Lower lobe of right lung (tissue), 2 donors: ENCODE data around the gene SMARCA4. TPM values are rescaled to one million over a fixed set of nuclear protein-coding genes. Genes with fewer than 3 reads are reported as not detected.

Experiments used
- ATAC-seq, 2 donors: fragments of 200-7000 bp; cut with Tn5 transposase; one replicate each; pipeline ENCODE4 v1.9.1; 2020 to 2022; ENCODE audit warnings: mild to moderate bottlenecking in 2 of 2, moderate library complexity in 2 of 2
- DNase-seq: peaks from one replicate; pipeline ENCODE4 v3.0.0-alpha.2; 2020
- H3K27ac ChIP-seq: fragments of 200-600 bp; one replicate; pipeline ENCODE4 v1.8.0; 2022
- H3K27me3 ChIP-seq: fragments of 200-600 bp; one replicate; pipeline ENCODE4 v1.8.0; 2022; ENCODE audit warnings: low read depth
- H3K36me3 ChIP-seq: fragments of 200-600 bp; one replicate; pipeline ENCODE4 v1.8.0; 2022; ENCODE audit warnings: mild to moderate bottlenecking
- H3K4me1 ChIP-seq: fragments of 200-600 bp; one replicate; pipeline ENCODE4 v1.8.0; 2022
- H3K4me3 ChIP-seq: fragments of 200-600 bp; one replicate; pipeline ENCODE4 v1.8.0; 2022; ENCODE audit warnings: mild to moderate bottlenecking
- H3K9me3 ChIP-seq: fragments of 200-600 bp; one replicate; pipeline ENCODE4 v1.8.0; 2022
- CTCF ChIP-seq: fragments of 200-600 bp; IDR thresholded peaks from one replicate; pipeline ENCODE4 v1.8.0; 2022; ENCODE audit warnings: antibody characterized with exemption, mild to moderate bottlenecking
- intact Hi-C: fragments of 100-400 bp; cut with DNase I; formaldehyde crosslinking; loops from one replicate; pipeline ENCODE4 v1.11.0; 2022
- total RNA-seq: library from RNA; stranded (reverse); fragmentation: NEBNext Ultra II Directional; extraction: Animal tissue kit (Norgen Biotek cat#: 25700); gene quantifications from one replicate; pipeline ENCODE4 v1.2.1, GENCODE V29; 2021
- donor health status: DM: no; HTN: yes; CAD: no; lungs with severe emphysema.

The SMARCA4 gene
- total RNA-seq, 1 donor from 2014 or later = 85.0 TPM

DNA sequence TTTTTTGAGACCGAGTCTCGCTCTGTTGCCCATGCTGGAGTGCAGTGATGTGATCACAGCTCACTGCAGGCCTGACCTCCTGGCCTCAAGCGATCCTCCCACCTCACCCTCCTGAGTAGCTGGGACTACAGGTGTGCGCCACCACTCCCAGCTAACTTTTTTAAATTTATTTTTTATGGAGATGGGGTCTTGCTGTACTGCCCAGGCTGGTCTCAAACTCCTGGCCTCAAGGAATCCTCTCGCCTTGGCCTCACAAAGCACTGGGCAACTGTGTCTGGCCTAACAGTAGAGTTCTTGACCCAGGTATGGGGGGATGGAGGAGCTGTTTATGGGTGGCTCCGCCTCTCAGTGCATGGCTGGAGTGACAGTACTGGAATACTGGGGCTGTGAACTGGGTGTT, 59.6 kb downstream of the SMARCA4 start:
- no peak for DNase-seq
- Histone ChIP-seq H3K4me3 (no peak overlapping the region), H3K36me3 (peaks cover 99% of the 10 kb centered on the region), H3K27me3 (no peaks in the 10 kb centered on the region), H3K4me1 (no peaks in the 10 kb centered on the region), H3K27ac (no peak overlapping the region), H3K9me3 (no peaks in the 10 kb centered on the region)
- ATAC-seq = no peak
- TF ChIP-seq CTCF = no peak
- intact Hi-C loops = no loop called here

DNA sequence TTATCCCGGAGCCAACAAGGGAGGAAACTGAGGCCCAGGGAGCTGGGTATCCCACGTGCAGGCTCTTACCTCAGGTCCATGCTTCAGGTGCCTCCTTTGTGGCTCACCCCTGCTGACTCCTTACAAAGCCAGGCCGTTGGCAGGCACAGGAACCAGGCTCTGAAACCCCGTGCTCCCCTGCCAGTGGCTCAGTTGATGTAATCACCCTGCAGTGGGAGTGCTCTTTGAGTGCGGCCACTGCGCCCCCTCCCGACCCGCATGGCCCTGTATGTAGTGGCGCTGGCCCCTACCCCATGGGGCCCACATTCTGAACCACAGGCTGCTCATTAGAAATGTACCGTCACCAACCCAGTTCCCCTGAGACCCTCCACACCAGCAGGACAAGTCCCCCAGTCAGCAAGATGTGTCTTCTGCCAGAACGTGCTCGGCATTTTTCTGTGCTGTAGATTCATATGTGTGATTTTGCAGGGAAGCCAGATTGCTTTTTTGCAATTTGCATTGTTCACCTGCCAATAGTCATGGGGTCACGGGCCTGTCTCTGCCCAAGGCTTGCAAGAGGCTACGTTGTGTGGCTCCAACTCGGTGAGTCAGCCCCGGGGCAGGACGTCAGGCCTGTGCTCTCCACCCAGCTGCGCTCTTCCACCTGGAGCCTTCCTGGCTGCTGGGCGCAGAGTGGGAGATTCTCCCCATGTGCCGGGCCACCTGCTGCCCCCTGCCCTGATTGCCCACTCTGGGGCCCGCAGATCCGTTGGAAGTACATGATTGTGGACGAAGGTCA, 60.3 kb downstream of the SMARCA4 start:
- no peak for ATAC-seq
- H3K27me3 ChIP-seq = no peaks in the 10 kb centered on the region
- no peak overlapping the region for H3K27ac ChIP-seq
- peaks cover 99% of the 10 kb centered on the region for H3K36me3 ChIP-seq
- no peak for DNase-seq
- no peaks in the 10 kb centered on the region for H3K9me3 ChIP-seq
- intact Hi-C loops = no loop called here
- H3K4me1 ChIP-seq = no peaks in the 10 kb centered on the region
- TF ChIP-seq CTCF = no peak
- no peak overlapping the region for H3K4me3 ChIP-seq

DNA sequence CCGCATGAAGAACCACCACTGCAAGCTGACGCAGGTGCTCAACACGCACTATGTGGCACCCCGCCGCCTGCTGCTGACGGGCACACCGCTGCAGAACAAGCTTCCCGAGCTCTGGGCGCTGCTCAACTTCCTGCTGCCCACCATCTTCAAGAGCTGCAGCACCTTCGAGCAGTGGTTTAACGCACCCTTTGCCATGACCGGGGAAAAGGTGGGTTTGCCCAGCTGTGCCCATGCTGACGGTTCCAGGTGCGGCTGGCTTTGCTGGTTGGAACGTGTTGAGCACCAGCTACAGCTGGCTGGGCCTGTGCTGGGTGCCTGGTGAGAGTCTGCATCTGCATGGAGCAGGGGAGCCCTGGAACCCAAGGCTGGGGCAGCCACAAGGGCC, 60.9 kb downstream of the SMARCA4 start:
- ATAC-seq = no peak
- no peak overlapping the region for H3K4me3 ChIP-seq
- no peak for DNase-seq

DNA sequence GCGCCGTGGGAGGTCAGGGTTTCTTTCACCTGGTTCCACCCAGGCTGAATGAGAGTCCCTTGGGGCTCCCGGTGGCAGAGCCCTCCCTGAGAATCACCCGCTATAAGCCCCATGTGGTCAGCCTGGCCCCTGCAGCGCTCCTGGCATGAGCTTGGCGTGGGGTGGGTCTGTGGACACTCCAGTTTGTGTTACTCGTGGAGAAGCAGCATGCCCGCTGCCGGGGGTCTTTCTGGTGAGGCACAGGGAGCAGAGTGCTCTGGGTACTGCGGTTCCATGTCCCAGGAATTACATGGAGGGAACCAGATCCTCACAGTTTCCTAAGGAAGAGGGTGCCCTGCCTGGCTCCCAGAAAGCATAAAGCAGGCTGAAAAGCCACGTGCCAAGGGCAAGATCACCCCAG, 62.2 kb downstream of the SMARCA4 start:
- no peak for ATAC-seq
- no peak for TF ChIP-seq CTCF
- Histone ChIP-seq H3K36me3 (peaks cover 99% of the 10 kb centered on the region), H3K27ac (no peak overlapping the region), H3K27me3 (no peaks in the 10 kb centered on the region), H3K9me3 (no peaks in the 10 kb centered on the region), H3K4me3 (no peak overlapping the region), H3K4me1 (no peaks in the 10 kb centered on the region)
- intact Hi-C loops = no loop called here
- DNase-seq = no peak

More for the DNA sequence above, 60.9 kb downstream of the SMARCA4 start:
- no peak overlapping the region for H3K27ac ChIP-seq
- H3K4me1 ChIP-seq = no peaks in the 10 kb centered on the region
- H3K27me3 ChIP-seq = no peaks in the 10 kb centered on the region
- H3K9me3 ChIP-seq = no peaks in the 10 kb centered on the region
- H3K36me3 ChIP-seq = peaks cover 99% of the 10 kb centered on the region
- TF ChIP-seq CTCF = no peak
- intact Hi-C loops = no loop called here

GRCh38 chr19:11023710-11024109, 62.9 kb downstream of the SMARCA4 start:
- Histone ChIP-seq H3K27ac (no peak overlapping the region), H3K36me3 (peaks cover 99% of the 10 kb centered on the region)
- TF ChIP-seq CTCF = no peak

More at GRCh38 chr19:11023710-11024109, 62.9 kb downstream of the SMARCA4 start:
- H3K27me3 ChIP-seq = no peaks in the 10 kb centered on the region
- intact Hi-C loops = no loop called here
- no peak for DNase-seq
- no peak for ATAC-seq
- H3K4me3 ChIP-seq = no peak overlapping the region
- no peaks in the 10 kb centered on the region for H3K9me3 ChIP-seq
- no peaks in the 10 kb centered on the region for H3K4me1 ChIP-seq
